ENCODE measurements around the gene UBQLNL. TPM values are rescaled to one million over a fixed set of nuclear protein-coding genes. Genes with fewer than 3 reads are reported as not detected.

The UBQLNL gene
- total RNA-seq, 1 experiment from 2014 or later, result 0.72 TPM

GRCh38 chr11:5488385-5488784, 28.1 kb downstream of the UBQLNL start, which contains the start of gene OR52D1:
Gene OR52D1, plus strand, starts transcription at chr11:5488685. Its CDS starts 22 bp downstream, at chr11:5488707.
- BruUV-seq (replicated peaks), result no TSS peak
- intact Hi-C loops (cut with micrococcal nuclease; ENCODE audit: unreplicated experiment), result no loop called here
- no peak for ATAC-seq

DNA sequence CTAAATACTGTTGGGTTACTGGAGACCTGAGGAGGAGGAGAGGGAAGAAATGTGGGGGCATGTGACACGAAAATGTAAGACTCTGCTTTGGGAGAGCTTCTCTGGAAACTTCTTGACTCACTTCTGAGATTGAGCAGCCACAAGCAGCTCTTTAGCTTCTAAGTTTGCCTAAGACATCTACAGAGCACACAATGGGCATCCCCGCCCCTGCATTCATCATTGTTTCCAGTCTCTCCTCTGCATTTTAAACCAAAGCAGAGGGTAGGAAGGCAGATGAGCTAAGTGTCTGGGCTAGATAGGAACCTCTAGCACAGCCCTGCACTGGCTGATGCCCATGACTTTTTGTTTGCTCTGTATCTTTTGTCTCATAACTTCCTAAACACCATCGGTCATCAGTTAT, 30.1 kb downstream of the UBQLNL start:
- ChIA-PET POLR2A (no interaction called here), CTCF (no interaction called here)
- BruUV-seq (replicated peaks), result no TSS peak
- intact Hi-C loops (cut with micrococcal nuclease; ENCODE audit: unreplicated experiment), result no loop called here
- H3K36me3 ChIP-seq (ENCODE audit: control insufficient read depth, insufficient read depth, low read length), result no peaks in the 10 kb centered on the region
- H3K9me3 ChIP-seq (ENCODE audit: control insufficient read depth, insufficient read depth, low read depth, low read length), result no peaks in the 10 kb centered on the region
- in situ Hi-C loops (cut with HindIII; ENCODE audit: low pct_unique_long_range_greater_than_20kb, low sequenced_read_pairs), result no loop called here
- TF ChIP-seq POLR2AphosphoS5 (IDR thresholded peaks at IDR 0.05; ENCODE audit: low read depth, low read length) (no peak), SIN3A (IDR thresholded peaks at IDR 0.05; ENCODE audit: borderline replicate concordance, insufficient read depth, low read depth, low read length) (no peak)
- H3K4me3 ChIP-seq (ENCODE audit: low read depth in 2 of 2, low read length in 2 of 2), result no peak overlapping the region
- peaks cover 8% of the 10 kb centered on the region for H3K27me3 ChIP-seq (ENCODE audit: control insufficient read depth, insufficient read depth, low read length)
- no peaks in the 10 kb centered on the region for H3K4me1 ChIP-seq (ENCODE audit: control insufficient read depth, insufficient read depth, low read length)
- ATAC-seq (no peak), DNase-seq (ENCODE audit: low read depth, low spot score) (no peak)
- no peak overlapping the region for H3K27ac ChIP-seq (ENCODE audit: low read length)

More at GRCh38 chr11:5488385-5488784, 28.1 kb downstream of the UBQLNL start, which contains the start of gene OR52D1:
- H3K36me3 ChIP-seq (ENCODE audit: control insufficient read depth, insufficient read depth, low read length), result no peaks in the 10 kb centered on the region
- in situ Hi-C loops (cut with HindIII; ENCODE audit: low pct_unique_long_range_greater_than_20kb, low sequenced_read_pairs), result no loop called here
- peaks cover 8% of the 10 kb centered on the region for H3K27me3 ChIP-seq (ENCODE audit: control insufficient read depth, insufficient read depth, low read length)
- ChIA-PET POLR2A (no interaction called here), CTCF (no interaction called here)
- H3K9me3 ChIP-seq (ENCODE audit: control insufficient read depth, insufficient read depth, low read depth, low read length), result no peaks in the 10 kb centered on the region
- no peak within 1 kb of the TSS for H3K4me3 ChIP-seq (ENCODE audit: low read depth in 2 of 2, low read length in 2 of 2)
- DNase-seq (ENCODE audit: low read depth, low spot score), result no peak
- no peak within 1 kb of the TSS for H3K27ac ChIP-seq (ENCODE audit: low read length)
- no peak for TF ChIP-seq CTCF (IDR thresholded peaks at IDR 0.05)
- no peak for TF ChIP-seq TCF7L2 (IDR thresholded peaks at IDR 0.05; ENCODE audit: low read depth, low read length)
- TF ChIP-seq POLR2AphosphoS5 (IDR thresholded peaks at IDR 0.05; ENCODE audit: low read depth, low read length), result no peak
- TF ChIP-seq SIN3A (IDR thresholded peaks at IDR 0.05; ENCODE audit: borderline replicate concordance, insufficient read depth, low read depth, low read length), result no peak
- TF ChIP-seq, protein P1, sequence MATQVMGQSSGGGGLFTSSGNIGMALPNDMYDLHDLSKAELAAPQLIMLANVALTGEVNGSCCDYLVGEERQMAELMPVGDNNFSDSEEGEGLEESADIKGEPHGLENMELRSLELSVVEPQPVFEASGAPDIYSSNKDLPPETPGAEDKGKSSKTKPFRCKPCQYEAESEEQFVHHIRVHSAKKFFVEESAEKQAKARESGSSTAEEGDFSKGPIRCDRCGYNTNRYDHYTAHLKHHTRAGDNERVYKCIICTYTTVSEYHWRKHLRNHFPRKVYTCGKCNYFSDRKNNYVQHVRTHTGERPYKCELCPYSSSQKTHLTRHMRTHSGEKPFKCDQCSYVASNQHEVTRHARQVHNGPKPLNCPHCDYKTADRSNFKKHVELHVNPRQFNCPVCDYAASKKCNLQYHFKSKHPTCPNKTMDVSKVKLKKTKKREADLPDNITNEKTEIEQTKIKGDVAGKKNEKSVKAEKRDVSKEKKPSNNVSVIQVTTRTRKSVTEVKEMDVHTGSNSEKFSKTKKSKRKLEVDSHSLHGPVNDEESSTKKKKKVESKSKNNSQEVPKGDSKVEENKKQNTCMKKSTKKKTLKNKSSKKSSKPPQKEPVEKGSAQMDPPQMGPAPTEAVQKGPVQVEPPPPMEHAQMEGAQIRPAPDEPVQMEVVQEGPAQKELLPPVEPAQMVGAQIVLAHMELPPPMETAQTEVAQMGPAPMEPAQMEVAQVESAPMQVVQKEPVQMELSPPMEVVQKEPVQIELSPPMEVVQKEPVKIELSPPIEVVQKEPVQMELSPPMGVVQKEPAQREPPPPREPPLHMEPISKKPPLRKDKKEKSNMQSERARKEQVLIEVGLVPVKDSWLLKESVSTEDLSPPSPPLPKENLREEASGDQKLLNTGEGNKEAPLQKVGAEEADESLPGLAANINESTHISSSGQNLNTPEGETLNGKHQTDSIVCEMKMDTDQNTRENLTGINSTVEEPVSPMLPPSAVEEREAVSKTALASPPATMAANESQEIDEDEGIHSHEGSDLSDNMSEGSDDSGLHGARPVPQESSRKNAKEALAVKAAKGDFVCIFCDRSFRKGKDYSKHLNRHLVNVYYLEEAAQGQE (IDR thresholded peaks at IDR 0.05; ENCODE audit: insufficient read depth in 1 of 2, low read depth in 2 of 2, low read length in 1 of 2), result no peak
- no peaks in the 10 kb centered on the region for H3K4me1 ChIP-seq (ENCODE audit: control insufficient read depth, insufficient read depth, low read length)

GRCh38 chr11:5486003-5486402, 30.5 kb downstream of the UBQLNL start:
- no peaks in the 10 kb centered on the region for H3K4me1 ChIP-seq (ENCODE audit: control insufficient read depth, insufficient read depth, low read length)
- ChIA-PET POLR2A (no interaction called here), CTCF (no interaction called here)
- H3K36me3 ChIP-seq (ENCODE audit: control insufficient read depth, insufficient read depth, low read length), result no peaks in the 10 kb centered on the region
- DNase-seq (ENCODE audit: low read depth, low spot score) (no peak), ATAC-seq (no peak)
- H3K4me3 ChIP-seq (ENCODE audit: low read depth in 2 of 2, low read length in 2 of 2), result no peak overlapping the region
- no peaks in the 10 kb centered on the region for H3K9me3 ChIP-seq (ENCODE audit: control insufficient read depth, insufficient read depth, low read depth, low read length)
- in situ Hi-C loops (cut with HindIII; ENCODE audit: low pct_unique_long_range_greater_than_20kb, low sequenced_read_pairs), result no loop called here
- no peak overlapping the region for H3K27ac ChIP-seq (ENCODE audit: low read length)
- H3K27me3 ChIP-seq (ENCODE audit: control insufficient read depth, insufficient read depth, low read length), result peaks cover 8% of the 10 kb centered on the region
- TF ChIP-seq SIN3A (IDR thresholded peaks at IDR 0.05; ENCODE audit: borderline replicate concordance, insufficient read depth, low read depth, low read length), result no peak
- TF ChIP-seq, protein P1 (IDR thresholded peaks at IDR 0.05; ENCODE audit: insufficient read depth in 1 of 2, low read depth in 2 of 2, low read length in 1 of 2), result no peak
- no peak for TF ChIP-seq TCF7L2 (IDR thresholded peaks at IDR 0.05; ENCODE audit: low read depth, low read length)
- TF ChIP-seq POLR2AphosphoS5 (IDR thresholded peaks at IDR 0.05; ENCODE audit: low read depth, low read length), result no peak
- TF ChIP-seq CTCF (IDR thresholded peaks at IDR 0.05), result no peak
- BruUV-seq (replicated peaks), result no TSS peak
- intact Hi-C loops (cut with micrococcal nuclease; ENCODE audit: unreplicated experiment), result no loop called here

Measured in Panc1 (cell line).